Fibroblast of lung (primary cell): ENCODE measurements around the gene TLE2.

Experiments
- EZH2 ChIP-seq: IDR thresholded peaks from 2 replicates; pipeline ENCODE4 v1.5.1; 2012; ENCODE audit warnings: low read length, control low read depth, mild to moderate bottlenecking; ENCODE audit errors: missing control alignments
- TF ChIP-seq, protein P1 (sequence below), 2 donors: IDR thresholded peaks in 1 of 2; conservative IDR thresholded peaks in 1 of 2; 1 replicate in 1 of 2; 2 replicates in 1 of 2; pipeline ENCODE4 v1.5.1; 2011 to 2012; ENCODE audit warnings: low read length in 2 of 2, control low read depth in 1 of 2, inconsistent platforms in 1 of 2, low read depth in 1 of 2, mild to moderate bottlenecking in 1 of 2

DNA sequence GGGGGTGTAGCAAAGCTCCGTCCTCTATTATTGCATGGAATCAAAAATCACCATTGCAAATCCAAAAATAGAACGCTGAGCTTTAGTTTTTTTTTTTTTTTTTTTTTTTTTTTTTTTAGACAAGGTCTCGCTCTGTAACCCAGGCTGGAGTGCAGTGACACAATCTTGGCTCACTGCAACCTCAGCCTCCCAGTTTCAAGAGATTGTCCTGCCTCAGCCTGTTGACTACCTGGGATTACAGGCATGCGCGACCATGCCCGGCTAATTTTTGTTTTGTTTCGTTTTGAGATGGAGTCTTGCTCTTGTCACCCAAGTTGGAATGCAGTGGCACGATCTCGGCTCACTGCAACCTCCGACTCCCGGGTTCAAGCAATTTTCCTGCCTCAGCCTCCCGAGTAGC, 69.0 kb downstream of the TLE2 start:
- TF ChIP-seq, protein P1, sequence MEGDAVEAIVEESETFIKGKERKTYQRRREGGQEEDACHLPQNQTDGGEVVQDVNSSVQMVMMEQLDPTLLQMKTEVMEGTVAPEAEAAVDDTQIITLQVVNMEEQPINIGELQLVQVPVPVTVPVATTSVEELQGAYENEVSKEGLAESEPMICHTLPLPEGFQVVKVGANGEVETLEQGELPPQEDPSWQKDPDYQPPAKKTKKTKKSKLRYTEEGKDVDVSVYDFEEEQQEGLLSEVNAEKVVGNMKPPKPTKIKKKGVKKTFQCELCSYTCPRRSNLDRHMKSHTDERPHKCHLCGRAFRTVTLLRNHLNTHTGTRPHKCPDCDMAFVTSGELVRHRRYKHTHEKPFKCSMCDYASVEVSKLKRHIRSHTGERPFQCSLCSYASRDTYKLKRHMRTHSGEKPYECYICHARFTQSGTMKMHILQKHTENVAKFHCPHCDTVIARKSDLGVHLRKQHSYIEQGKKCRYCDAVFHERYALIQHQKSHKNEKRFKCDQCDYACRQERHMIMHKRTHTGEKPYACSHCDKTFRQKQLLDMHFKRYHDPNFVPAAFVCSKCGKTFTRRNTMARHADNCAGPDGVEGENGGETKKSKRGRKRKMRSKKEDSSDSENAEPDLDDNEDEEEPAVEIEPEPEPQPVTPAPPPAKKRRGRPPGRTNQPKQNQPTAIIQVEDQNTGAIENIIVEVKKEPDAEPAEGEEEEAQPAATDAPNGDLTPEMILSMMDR (conservative IDR thresholded peaks at IDR 0.05 in 1 of 2, IDR thresholded peaks at IDR 0.05 in 1 of 2; ENCODE audit: low read depth in 1 of 2, low read length in 2 of 2): no peak
- no peak for TF ChIP-seq EZH2
